Islet precursor cell (in vitro differentiated cells): ENCODE results near the gene CD320.
"Not testable (repeated sequence)": the region's sequence is repeated elsewhere in the genome, so short reads cannot be mapped to it uniquely, and the experiment has no call there.

Experiments used
- DNase-seq: peaks from one replicate; pipeline ENCODE4 v3.0.0-alpha.2; 2018

CD320 gene

DNA sequence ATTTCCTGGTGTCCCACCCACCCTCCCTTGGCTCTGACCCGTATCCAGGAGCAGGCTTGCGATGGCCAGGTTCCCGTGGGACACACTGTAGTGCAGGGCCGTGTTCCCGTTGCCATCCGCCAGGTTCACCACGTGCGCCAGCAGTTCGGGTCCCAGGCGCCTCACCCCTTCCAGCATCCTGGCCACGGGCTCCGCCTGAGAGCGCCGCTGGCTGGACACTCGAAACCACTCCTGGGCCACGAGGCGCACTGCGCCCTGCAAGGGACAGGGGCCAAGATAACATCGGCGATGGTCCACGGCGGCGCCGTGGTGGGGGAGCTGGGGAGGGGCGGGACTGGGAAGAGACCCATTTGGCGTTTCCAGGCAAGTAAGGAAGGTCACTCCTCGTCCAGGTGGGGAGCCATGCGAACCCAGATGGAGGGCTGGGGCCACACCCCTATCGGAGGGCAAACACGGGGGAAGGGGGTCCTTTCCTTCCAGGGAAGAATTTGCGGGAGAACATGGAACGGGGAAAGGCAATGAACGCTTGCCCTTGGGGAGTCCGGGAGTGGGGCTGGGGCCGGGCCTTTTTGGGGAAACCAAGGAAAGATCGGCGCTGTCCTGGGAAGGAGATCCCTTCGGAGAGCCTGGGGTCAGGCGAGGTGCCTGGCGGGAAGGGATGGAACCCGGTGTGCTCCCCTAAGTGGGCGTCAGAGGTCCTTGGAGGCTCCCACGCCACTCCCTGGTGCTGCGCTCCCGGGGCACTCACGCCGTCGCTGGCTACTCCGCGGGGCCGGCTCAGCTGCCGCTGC is 25.0 kb upstream of the CD320 start:
- no peak for DNase-seq

GRCh38 chr19:8331263-8331845 is 23.2 kb upstream of the CD320 start:
- no peak for DNase-seq

- no peak for DNase-seq
Measured at GRCh38 chr19:8329996-8330395, 21.8 kb upstream of the CD320 start.

GRCh38 chr19:8325454-8325853 is 17.3 kb upstream of the CD320 start:
- no peak for DNase-seq

- no peak for DNase-seq
Measured at GRCh38 chr19:8324186-8325050, 16.3 kb upstream of the CD320 start.

GRCh38 chr19:8323781-8324185 is 15.6 kb upstream of the CD320 start:
- no peak for DNase-seq

- DNase-seq: no peak
Measured at GRCh38 chr19:8322638-8322997, 14.5 kb upstream of the CD320 start.

DNA sequence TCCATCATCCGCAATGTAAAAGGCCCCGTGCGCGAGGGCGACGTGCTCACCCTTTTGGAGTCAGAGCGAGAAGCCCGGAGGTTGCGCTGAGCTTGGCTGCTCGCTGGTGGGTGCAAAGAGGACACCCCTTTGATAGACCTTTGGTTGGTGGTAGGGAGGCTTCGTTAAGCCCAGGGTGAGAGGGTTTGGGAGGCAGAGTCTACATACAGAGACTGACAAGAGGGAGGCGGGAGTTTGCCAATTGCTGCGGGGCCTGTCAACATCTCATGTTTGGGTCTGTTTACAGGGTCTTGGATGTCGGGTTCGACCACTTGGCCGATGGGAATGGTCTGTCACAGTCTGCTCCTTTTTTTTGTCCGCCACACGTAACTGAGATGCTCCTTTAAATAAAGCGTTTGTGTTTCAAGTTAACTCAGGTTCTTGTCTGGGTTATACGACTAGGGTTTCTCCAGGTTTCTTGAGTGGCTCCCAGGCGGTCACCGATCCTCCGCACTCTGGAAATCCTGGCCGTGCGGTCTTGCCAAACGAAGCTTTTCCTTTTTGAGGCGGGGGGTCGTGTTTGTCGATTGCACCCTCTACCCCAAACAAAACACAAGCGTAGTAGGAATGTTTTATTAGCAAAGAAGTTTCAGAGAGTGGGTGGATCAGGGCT is 14.0 kb upstream of the CD320 start:
- DNase-seq: no peak

GRCh38 chr19:8321067-8321985 is 13.2 kb upstream of the CD320 start, which contains the start of the genes NDUFA7 and RPS28:
Gene NDUFA7 (minus strand): TSS chr19:8321375. CDS start chr19:8321358, 17 bp downstream.
Gene RPS28 (plus strand): TSS chr19:8321496. CDS start chr19:8321531, 35 bp downstream.
- DNase-seq: peak; percentile 96

DNA sequence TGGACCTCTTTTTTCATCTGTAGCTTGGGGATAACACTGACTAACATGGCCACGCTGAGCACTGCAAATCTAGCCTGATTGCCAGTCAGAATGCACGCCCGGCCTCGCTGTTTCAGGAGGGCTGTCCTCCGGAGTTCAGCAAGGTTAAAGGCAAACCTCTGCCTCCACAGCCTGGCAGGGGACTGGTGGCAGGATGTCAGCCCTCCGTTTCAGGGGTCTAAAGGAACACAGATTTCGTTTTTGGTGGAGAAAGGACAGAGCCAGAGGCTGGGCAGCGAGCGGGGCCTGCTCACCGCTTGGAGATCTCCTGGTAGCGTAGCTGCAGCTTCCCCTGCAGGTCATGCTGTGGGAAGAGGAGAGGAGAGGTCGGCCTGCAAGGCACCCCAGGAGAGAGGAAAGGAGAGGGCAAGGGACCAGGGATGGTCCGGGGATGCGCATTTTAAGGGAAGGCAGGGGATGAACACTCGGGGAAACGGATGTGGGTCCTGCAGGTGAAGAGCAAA is 12.5 kb upstream of the CD320 start:
- no peak for DNase-seq

DNA sequence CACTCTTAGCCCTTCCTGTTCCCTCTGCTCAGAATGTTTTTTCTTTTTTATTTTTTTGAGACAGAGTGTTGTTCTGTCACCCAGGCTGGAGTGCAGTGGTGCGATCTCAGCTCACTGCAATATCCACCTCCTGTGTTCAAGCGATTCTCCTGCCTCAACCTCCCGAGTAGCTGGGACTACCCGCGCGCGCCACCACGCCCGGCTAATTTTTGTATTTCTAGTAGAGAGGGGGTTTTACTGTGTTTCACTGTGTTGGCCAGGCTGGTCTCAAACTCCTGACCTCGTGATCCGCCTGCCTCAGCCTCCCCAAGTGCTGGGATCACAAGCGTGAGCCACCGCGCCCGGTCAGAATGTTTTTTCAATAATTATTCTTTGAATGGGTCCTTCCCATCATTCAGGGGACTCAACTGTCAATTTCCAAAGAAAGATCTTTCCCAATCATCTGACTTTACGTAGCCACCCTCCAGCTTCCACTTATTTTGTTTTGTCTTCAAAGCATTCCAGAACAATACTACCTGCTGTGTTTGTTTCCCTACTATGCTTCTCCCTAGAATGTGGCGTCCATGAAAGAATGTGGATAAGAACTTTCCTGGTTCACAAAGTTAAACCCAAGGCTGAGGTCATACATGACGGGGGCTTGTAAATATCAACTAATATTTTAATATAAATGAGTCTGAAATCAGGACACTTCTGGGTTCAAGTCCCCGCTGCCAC is 11.8 kb upstream of the CD320 start:
- DNase-seq: no peak

- DNase-seq: not testable (repeated sequence)
Measured at GRCh38 chr19:8318835-8319234, 10.7 kb upstream of the CD320 start.

DNA sequence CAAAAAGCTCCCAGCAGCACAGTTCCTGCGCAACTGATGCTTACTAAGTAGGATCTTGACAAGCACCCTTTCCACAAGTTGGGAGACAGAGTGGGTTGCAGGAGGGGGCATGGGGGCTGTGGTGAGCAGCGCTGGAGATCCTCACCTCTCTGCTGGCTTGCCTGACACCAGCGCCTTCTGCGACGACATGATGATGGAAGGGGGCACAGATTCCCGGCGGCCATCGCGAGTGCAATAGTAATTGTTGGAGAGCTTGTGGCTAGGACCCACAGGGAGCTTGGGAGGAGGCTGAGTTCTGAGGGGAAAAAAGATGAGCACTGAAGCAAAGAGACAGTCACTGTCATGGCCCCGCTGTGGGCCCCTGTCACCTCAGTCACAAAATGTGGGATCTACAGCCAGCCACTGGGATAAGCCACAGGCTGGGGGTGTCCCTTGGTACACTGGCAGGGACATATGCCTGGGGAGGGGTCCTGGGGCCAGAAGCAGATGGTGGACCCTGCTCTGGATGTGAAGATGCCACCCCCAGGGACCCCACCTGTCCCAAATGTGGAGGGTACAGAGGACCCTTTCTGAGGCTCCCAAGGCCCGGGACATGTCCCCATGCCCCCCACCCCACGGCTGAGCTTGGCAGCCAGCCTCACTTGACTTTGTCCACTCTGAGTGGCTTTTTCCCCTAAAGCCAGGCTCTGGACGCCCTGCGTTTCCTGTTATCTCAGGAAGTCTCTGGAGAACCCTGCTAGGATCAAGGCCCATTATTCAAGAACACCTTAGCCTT is 8.4 kb upstream of the CD320 start:
- no peak for DNase-seq

GRCh38 chr19:8314981-8315640 is 7.0 kb upstream of the CD320 start:
- DNase-seq: not testable (repeated sequence)

DNA sequence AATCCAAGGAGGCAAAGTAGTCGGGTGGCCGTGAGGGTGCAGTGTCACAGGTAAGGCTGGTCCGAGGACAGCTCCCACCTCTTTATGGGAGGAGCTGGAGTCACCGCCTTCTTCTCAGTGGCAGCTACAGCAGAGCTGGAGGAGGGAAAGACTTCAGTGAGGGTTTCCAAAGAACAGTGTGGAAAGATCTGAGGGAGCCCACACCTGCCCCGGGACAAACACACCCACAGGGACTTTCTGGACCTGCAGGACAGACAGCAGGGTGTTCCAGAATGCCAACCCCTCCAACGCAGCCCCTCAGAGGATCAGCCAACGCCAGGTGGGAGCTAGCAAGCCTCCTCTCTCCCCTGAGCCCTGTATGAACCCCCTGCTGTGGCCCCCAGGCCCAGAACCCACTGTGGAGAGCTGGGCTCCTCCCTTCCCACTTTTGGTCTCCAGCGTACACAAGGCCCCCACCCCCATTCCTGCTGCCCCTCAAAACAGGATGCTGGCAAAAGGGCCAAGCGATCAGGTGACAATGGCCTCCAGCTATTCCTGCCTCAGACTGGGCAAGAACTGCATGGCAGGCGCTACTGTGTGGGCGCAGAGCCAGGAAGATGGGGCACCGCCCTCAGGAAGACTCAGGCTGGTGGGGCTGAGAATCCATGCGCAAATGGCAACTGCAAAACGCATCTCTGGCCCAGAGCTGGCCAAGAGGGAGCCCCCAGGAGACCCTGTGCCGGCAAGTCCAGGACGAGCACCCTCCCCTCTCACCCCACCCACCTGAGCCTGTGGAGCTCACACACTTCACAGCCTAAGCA is 3.5 kb upstream of the CD320 start:
- no peak for DNase-seq

- DNase-seq: no peak
Measured at GRCh38 chr19:8310342-8311055, 2.3 kb upstream of the CD320 start.

DNA sequence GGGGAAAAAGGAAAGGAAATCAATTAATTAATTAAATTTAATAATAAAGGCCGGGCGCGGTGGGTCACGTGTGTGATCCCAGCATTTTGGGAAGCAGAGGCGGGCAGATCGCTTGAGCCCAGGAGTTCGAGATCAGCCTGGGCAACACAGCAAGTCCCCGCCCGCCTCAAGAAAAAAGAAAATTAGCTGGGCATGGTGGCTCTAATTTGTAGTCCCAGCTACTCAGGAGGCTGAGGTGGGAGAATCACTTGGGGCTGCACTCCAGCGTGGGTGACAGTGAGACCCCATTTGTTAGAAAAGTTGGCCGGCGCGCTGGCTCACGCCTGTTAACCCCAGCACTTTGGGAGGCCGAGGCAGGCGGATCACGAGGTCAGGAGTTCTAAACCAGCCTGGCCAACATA is 733 bp upstream of the CD320 start:
- DNase-seq: no peak

DNA sequence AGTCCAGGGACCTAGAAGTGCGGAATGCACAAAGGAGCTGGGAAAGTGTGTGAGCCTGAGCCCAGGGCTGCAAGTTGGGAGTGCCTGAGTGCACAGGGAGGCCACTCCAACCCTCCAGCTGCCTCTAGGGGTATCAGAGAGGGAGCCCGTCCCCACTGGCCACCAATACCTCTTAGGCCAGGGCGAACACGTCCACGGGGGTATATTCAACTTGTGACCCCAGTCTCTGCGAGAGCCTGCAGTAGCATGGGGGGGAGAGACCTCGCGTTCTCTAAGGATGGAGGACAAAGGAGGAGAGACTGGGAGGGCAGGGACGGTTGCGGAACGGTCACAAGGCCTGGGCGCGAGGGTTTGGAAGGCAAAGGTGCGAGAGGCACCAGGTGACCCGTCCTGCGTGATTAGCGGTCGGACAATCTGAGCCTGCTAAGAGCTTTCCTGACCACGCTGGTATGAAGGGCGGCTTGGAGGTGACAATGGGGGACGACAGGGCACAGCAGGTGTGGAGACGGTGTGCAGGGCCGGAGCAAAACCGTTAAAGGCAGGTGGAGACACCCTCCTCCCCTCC is 676 bp downstream of the CD320 start:
- no peak for DNase-seq
